C4-2B (cell line): ENCODE data around the gene DNAH9.

Experiments used
- H3K27ac ChIP-seq: fragments of 450-650 bp; 2 replicates; pipeline ENCODE4 v1.5.1; 2017
- ZFX ChIP-seq: fragments of 450-650 bp; IDR thresholded peaks from 2 replicates; pipeline ENCODE4 v1.6.1; 2017
- TF ChIP-seq, protein P1 (sequence below): fragments of 450-650 bp; conservative IDR thresholded peaks from 2 replicates; pipeline ENCODE4 v1.5.1; 2017; ENCODE audit warnings: mild to moderate bottlenecking

Gene DNAH9

GRCh38 chr17:11704041-11704440 lies 105.8 kb downstream of the DNAH9 start:
- no peak for TF ChIP-seq ZFX
- TF ChIP-seq, protein P1, sequence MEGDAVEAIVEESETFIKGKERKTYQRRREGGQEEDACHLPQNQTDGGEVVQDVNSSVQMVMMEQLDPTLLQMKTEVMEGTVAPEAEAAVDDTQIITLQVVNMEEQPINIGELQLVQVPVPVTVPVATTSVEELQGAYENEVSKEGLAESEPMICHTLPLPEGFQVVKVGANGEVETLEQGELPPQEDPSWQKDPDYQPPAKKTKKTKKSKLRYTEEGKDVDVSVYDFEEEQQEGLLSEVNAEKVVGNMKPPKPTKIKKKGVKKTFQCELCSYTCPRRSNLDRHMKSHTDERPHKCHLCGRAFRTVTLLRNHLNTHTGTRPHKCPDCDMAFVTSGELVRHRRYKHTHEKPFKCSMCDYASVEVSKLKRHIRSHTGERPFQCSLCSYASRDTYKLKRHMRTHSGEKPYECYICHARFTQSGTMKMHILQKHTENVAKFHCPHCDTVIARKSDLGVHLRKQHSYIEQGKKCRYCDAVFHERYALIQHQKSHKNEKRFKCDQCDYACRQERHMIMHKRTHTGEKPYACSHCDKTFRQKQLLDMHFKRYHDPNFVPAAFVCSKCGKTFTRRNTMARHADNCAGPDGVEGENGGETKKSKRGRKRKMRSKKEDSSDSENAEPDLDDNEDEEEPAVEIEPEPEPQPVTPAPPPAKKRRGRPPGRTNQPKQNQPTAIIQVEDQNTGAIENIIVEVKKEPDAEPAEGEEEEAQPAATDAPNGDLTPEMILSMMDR, result no peak
- H3K27ac ChIP-seq, result no peak overlapping the region

GRCh38 chr17:11705111-11705510 lies 106.8 kb downstream of the DNAH9 start:
- TF ChIP-seq, protein P1, result no peak
- no peak for TF ChIP-seq ZFX
- H3K27ac ChIP-seq, result no peak overlapping the region

DNA sequence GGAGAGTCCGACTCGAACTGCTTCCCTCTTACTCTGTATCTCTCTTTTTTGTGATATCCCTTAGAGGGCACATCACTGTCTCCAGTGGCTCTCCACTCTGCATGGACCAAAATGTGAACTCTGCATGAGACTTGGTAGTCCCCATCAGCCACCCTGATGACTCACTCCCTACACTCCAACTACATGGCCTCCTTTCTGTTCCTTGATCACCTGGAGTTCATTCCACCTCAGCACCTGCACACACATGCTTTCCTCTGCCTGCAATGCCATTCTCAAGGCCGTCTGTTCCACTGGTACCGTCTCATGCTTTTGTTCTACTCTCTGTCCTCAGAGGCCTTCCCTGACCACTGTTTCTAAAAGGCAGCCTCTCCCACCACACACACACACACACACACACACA lies 109.3 kb downstream of the DNAH9 start:
- H3K27ac ChIP-seq, result no peak overlapping the region
- TF ChIP-seq, protein P1, result no peak
- TF ChIP-seq ZFX, result no peak

- H3K27ac ChIP-seq, result no peak overlapping the region
- no peak for TF ChIP-seq ZFX
- TF ChIP-seq, protein P1, result no peak
Observed at GRCh38 chr17:11712456-11712855, 114.2 kb downstream of the DNAH9 start.

DNA sequence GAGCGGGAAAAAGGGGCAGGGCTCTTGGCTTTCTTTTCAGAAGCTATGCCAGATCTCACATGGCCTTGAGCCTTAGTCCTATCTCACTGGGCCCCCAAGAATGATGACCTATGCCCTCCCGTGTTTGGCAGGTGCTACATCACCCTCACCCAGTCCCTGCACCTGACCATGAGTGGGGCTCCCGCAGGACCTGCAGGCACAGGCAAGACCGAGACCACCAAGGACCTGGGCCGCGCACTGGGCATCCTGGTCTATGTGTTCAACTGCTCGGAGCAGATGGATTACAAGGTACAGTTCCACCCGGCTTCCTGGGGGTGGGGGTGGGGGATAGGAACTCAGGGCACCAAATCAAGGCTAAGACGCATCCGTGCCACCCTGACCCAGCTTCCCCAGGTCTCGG lies 120.9 kb downstream of the DNAH9 start:
- no peak overlapping the region for H3K27ac ChIP-seq
- TF ChIP-seq, protein P1, result no peak

- no peak overlapping the region for H3K27ac ChIP-seq
- TF ChIP-seq, protein P1, result no peak
- no peak for TF ChIP-seq ZFX
Observed at GRCh38 chr17:11719856-11720255, 121.6 kb downstream of the DNAH9 start.

DNA sequence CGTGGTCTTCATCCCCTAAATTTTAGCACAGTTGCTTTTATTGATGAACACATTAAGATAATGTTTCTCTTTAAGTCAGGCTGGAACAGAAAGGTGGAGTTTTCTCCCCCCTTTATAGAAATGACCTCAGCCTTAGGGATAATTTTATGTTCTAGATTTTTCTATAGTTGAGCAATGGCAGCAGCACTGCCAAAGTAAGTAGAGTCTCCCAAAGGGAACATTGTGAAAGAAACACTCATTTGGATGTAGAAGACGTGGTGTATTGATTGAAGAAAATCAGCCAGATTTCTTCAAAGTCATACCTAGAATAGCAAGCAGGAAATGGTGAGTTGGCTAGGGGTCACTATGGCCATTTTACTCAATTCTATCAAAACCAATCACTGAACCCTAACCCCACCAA lies 122.5 kb downstream of the DNAH9 start:
- TF ChIP-seq, protein P1, result no peak
- no peak for TF ChIP-seq ZFX
- no peak overlapping the region for H3K27ac ChIP-seq
